GM20431 (cell line): Measurements from ENCODE around the gene ADSL.

Source experiments
- in situ Hi-C: fragments of 300-500 bp; cut with MseI, MboI; formaldehyde crosslinking; loops from one replicate; pipeline ENCODE4 v1.15.0; 2020; ENCODE audit warnings: low sequenced_read_pairs; ENCODE audit not compliant: unreplicated experiment

The ADSL gene

DNA sequence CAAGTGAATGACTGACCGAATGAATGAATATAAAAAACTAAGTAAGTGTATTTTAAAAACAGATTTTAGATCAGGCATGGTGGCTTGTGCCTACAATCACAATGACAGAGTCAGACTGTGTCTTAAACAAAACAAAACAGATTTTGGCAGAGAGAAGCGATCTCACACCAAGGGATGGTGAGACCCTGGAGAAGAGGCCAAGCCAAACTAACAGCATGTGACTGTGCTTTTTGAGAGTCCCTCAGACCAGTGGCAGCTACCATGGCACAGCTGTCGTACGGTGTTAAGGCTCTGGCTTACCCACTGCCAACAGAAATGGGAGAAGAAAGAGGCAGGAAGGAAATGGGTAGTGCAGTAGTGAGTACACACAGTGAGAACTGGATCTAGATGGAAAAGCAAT lies 84.7 kb downstream of the ADSL start:
- in situ Hi-C loops: loop anchor here (25.0 kb wide), 1 partner anchor 206 kb away; the partner anchor contains the start of gene MRTFA

DNA sequence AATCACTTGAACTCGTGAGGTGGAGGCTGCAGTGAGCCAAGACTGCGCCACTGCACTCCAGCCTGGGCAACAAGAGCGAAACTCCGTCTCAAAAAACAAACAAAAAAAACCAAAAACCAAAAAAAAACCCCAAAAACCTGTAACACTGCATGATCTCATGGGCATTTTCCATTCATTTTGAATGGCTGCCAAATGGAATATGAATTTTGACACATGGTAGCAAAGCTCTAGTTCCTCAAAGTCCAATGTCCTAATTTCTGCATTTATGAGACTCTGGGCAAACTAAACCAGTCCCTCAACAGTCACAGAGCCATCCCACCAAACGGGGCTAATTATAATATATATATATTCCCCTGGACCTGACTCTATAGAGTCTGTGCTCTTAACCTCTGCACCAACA lies 85.9 kb downstream of the ADSL start:
- in situ Hi-C loops: loop anchor here (25.0 kb wide), 1 partner anchor 205 kb away; the partner anchor contains the start of gene MRTFA

DNA sequence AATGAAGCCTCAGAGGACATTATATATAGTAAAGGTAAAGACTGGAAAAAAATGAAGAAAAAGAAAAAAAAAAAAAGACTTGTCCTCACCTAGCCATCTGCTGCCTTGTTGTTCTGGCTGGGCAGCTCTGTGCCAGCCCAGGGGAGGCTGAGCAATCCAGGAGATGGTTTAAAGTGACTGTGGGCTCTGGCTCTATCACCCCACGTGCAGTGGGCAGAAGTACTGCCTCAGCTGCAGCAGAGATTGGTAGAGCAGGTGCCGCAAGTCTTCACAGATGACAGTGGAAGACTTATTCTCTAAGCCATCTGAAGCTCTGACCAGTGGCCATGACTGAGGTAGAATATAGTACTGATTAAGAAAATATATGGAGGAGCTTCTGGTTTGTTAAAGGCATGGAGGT lies 86.3 kb downstream of the ADSL start:
- in situ Hi-C loops: loop anchor here (25.0 kb wide), 1 partner anchor 205 kb away; the partner anchor contains the start of gene MRTFA

DNA sequence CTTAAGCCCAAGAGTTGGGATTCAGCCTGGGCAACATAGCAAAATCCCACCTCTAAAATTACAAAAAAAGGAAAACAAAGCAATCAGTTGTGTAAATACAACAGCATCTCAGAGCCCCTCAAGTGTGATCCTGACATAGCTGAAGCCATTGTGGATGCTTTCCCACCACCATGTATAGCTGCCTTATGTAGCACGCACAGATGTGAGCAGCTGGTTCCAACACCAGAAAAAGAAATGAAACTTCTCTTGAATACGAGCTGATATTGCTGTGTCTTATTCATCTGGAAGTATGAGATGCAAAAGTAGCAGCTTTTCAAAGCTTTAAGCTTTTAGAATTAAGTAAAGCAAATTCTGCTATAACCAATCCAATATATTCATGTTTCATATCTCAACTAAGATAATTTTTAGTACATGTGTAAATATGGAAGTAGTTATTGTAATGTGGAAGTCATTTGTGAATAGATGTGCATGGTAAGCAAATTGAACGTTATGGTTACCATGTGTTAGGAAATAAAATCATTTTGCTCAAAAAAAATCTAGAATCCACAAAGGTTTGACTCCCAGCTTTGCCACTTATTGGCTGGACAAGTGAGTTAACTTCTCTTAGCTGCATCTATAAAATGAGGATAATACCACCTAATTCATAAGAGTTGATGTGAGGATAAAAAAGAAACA lies 87.3 kb downstream of the ADSL start:
- in situ Hi-C loops: loop anchor here (25.0 kb wide), 1 partner anchor 204 kb away; the partner anchor contains the start of gene MRTFA

DNA sequence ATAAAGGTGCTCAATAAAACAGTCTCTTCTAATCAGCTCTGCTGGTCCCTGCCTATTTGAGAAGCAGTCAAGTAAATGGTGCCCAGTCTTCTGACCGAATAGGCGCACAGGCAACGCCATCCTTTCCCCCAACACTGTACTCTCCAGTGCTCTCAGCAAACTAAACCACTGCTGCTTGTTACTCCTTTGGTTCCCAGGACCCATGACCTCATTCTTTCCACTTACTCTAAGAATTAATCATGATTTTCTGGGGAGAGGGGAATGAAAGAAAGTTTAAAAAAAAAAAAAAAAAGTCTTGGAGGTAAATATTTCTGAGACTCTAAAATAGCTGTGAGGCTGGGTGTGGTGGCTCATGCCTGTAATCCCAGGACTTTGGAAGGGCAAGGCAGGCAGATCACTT lies 87.8 kb downstream of the ADSL start:
- in situ Hi-C loops: loop anchor here (25.0 kb wide), 1 partner anchor 203 kb away; the partner anchor contains the start of gene MRTFA

DNA sequence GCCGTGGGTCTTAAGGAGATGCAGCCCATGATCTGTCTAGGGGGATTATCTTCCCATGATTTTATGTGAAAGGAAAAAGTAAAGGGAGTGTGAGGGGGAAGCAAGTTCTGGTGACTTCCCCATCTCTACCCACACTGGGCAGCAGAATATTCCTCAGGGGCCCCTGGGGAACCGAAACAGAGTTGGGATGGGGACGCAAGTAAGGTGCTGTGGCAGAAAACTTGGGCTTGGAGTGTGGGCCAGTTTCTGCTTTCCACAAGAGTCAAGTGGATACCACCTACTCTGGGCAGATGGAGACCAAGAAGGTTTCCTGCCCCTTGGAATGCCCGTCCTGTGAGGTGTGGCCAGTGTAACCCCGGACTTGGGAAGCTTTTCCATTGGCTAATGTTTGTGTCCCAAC lies 88.4 kb downstream of the ADSL start:
- in situ Hi-C loops: loop anchor here (25.0 kb wide), 1 partner anchor 203 kb away; the partner anchor contains the start of gene MRTFA

DNA sequence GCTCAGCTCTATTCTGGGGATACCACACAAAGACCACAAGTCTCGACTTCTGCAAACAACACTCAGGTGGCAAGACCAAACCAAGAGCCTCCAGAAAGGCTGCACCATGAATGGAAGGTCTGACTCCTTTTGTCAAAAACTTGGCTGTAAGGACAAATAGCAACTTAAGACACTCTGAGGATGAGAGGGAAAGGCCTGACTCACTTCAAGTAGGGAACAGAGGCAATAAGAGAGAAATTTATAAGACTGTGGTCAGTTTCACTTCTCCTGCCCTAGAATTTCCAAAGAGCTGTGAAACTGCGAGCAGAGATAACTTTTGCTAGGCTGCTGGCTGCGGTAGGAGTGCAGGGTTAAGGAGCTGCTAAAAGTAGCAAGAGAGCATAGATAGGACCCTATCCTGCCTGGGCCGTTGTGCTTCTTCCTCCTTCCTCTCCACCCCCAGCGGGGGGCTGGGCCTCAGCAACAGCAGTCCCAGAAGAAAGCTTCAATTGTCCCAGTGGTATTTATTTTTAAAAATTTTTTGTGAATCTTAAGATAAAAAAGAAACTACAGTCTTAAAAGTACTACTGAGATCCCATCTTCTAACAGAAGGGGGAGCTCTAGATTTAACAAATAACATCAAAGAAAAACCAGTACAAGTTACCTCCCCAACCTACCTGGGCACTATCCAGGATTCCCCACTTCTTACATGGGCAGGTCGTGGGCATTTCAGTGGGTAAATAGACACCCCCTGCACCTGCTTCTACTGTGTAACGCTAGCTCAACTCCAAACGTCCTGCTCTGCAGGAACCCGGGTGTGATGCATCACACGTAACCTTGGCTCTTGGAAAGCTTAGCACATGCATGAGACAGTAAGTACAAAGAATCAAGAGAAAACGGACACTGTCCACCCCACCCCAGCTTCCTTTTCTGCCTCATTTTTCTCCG lies 90.5 kb downstream of the ADSL start:
- in situ Hi-C loops: loop anchor here (25.0 kb wide), 1 partner anchor 201 kb away; the partner anchor contains the start of gene MRTFA
